Nucleus accumbens (tissue), 56 donors: ENCODE results near the gene FNTB.

ENCODE experiments used
- DNase-seq, 56 donors: peaks; one replicate each; lab custom pipeline; 2025; lab: John Stamatoyannopoulos, UW

Gene FNTB

DNA sequence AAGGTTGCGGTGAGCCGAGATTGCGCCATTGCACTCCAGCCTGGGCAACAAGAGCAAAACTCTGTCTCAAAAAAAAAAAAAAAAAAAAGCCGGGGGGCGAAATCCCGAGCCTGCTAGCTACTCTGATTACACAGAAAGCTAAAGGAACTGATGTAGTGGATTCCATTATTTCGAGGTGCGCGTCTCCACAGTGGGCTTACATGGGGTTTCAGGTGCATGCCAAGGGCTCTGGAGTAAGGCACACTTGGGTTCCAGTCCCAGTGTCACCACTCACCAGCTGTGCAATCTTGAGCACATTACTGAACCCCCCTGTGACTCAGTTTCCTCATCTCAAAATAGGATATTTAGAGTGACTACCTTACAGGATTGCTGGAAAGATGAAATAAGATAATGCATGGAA lies 12.9 kb upstream of the FNTB start:
- DNase-seq = no peak

DNA sequence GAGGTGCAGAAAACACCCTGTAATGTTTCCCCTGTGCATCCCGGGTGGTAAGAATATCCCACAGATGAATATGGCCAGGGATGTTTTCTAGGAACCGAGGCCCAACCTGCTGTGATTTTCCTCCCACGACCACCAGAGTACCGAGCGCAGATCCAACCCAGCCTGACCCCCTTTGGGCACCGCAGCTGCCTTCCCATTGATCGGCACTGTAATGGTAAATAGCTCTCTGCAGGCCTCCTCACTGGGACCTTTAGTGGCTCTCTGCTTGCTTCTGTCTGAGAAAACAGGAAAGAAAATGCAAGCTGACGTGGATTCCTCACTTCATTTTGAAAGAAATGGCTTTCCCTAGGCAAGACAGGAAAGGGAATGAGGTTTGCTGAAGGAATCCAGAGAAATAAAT lies 12.1 kb upstream of the FNTB start:
- DNase-seq = no peak

DNA sequence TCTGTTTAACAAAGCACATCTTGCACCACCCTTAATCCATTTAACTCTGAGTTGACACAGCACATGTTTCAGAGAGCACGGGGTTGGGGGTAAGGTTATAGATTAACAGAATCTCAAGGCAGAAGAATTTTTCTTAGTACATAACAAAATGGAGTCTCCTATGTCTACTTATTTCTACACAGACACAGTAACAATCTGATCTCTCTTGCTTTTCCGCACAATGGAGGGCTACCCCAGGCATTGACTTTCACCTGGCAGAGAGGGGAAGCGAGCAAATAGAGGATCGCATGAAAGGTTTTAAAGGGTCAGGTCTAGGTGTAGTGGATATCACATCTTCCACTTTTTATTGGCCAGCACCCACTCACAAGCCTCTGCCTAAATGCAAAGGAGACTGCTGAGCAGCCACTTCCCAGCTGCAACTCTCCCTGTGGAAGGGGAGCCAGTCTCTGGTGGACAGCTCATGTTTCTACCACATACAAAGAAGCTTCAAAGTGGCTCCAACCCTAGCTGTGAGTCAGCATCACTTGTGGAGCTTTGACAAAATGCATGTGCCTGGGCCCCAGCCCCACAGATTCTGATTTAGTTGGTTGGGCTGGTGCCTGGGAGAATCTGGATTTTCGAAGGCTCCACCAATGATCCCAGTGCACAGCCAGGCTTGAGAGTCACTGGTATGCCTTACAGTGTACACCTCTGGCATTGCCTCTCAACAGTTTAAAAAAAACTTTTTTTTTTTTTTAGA lies 7.2 kb upstream of the FNTB start:
- no peak for DNase-seq

DNA sequence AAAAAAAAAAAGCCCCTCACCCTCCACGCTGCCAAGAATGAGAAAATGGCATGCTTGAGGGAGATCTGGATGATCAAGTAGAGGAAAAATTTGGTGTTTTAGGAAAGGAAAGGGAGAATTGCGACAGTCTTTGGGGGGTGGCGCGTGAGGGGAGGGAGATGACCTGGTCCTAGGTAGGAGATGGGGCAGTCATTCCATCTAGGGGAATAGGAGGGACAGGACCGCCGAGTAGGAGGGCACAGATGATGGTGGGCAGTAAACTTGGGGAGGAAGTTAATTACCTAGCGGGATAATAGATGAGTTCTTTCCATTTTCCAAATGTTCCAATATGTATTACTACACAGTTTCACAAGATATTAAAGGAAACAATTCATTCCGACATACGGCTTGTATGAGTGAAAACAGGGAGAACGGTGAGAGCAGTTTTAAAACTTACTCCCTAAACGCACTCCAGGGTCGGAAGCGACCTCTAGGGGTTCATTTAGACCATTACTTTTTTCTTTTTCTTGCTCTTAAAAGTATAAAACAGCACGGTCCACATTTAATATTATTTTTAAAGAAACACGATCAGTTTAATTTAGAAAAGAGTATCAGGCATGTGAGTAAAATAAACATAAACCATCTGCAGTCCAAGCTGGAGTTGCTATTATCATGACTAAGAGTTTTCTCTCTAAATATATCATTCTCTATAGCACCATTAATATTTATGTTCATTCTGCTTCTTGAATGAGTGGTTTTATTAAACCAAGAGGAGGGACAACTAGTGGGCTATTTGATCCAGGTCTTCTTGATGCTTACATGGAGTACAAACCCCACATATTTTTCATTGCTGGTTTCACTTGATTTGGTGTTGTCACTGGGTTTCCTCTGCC lies 3.0 kb upstream of the FNTB start:
- DNase-seq = peak in 8 of 56 donors; percentile 5 to 46 (median 21)

DNA sequence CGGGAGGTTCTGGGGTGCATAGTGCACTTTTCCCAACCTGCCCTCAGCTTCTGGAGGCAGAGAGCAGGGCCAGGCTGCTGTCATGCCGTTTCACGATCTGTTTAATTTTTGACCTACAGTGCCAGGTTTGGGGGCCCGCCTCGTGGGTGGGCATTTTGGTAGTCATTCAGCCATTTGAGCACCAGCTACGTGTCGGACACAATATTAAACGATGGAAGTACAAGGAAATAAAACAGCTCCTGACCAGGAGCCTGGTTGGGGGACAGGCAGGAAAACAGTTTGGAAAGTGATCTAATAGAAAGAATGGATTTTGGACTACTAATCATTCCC lies 708 bp downstream of the FNTB start:
- DNase-seq = no peak

DNA sequence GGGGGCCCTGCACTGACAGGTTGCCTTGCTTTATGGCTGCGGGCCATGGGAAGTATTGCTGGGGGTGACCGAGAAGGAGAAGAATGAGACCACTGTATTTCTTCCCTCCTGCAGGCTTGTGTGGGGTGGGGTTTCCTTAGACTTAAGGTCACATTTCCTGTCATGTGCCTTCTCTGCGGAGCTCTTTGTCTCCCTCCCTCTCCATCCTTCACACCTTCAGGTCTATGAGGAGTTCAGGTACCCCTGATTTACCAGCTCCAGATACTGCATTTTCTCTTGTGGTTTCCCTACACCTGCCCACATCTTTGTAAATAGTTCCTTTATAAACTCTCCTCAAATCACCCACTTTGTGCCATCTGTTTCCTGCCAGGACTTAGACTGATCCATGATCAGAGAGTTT lies 3.6 kb downstream of the FNTB start:
- DNase-seq = no peak

DNA sequence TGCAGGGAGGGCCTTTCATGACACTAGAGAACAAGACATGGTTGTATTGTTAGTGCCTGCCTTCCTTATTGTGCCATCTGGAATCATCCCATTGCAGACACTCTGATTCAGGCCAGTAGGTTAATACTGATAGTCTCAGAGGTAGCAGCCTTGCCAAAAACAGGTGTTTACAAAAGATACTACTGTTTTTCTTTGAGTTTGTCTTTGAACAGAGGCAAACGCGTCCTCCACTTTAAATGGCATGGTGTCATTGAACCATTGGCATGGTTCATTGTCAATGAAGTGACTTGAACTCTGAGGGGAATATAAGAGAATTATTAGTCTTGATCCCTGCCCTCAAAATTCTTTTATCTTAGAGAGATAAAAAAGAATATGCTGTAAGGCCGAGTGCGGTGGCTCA lies 4.2 kb downstream of the FNTB start:
- no peak for DNase-seq

DNA sequence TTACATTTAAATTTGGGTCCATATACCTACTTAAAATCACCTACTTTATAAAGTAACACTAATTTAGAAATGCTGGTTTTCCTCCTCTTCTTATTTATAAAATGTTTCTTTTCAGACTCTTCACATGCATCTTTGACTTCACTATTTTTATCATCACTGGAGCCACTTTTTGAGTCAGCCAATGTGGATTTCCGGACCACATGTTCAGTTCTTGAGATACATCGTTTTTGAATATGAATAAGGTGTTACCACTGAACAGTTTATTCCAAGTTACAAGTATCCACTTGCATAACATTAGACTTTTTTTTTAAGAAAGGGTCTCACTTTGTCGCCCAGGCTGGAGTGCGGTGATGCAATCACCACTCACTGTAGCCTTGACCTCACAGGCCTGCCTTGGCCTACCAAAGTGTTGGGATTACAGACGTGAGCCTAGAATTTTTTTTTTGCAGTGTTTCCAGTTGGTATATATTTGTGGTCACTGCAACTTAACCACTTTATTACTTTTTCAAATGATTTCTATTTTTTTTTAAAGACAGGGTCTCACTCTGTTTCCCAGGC lies 5.7 kb downstream of the FNTB start:
- no peak for DNase-seq

DNA sequence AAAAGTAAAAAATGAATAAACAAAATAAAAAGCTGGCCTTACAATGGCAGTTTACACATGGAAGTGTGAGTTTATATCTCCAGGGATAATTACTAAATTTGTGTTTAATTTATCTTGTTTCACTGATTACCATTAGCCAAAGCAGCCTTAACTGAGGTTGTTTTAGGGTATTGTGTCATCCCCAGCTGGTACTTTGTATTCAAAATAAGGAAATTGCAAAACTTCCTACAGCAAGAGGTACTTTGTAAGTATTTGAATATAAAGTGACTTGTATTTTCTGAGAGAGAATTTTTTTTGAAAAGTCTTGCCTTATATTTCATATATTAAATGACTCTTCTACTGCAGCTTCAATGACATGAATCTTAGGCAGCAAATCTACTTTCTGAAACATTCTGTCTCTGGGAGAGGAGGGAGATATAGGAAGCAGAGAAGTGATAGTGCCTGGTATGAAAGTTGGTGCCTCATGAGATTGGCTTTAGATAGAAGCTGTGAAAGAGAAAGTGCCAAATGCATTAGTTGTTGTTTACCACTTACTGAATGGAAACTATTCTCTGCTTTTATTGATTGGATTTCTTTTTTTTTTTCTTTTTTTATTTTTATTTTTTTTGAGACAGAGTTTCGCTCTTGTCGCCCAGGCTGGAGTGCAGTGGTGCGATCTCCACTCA lies 6.7 kb downstream of the FNTB start:
- no peak for DNase-seq

DNA sequence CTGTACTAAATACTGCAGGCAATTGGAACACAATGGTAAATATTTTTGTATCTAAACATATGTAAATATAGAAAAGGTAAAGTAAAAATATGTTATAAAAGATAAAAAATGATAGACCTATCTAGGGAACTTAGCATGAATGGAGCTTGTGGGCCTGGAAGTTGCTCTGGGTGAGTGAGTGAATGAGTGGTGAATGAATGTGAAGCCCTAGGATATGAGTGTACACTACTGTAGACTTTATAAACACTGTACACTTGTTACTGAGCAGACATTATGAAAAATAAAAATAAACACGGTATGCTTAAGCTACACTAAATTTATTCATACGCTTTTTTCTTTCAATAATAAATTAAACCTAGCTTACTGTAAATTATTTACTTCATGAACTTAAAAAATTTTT lies 7.8 kb downstream of the FNTB start:
- no peak for DNase-seq

DNA sequence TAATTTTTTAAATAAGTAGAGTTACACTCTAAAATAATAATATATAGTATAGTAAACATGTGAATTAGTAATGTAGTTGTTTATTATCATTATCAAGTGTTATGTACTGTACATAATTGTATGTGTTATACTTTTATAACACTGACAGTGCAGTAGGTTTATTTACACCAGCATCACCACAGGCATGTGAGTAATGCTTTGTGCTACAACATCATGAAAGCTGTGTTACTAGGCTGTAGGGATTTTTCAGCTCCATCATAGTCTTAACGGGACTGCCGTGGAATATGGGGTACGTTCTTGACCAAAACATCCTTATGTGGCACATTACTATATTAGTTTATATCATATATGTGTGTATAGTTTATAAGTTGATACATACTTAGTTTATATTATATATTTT lies 8.6 kb downstream of the FNTB start:
- no peak for DNase-seq

DNA sequence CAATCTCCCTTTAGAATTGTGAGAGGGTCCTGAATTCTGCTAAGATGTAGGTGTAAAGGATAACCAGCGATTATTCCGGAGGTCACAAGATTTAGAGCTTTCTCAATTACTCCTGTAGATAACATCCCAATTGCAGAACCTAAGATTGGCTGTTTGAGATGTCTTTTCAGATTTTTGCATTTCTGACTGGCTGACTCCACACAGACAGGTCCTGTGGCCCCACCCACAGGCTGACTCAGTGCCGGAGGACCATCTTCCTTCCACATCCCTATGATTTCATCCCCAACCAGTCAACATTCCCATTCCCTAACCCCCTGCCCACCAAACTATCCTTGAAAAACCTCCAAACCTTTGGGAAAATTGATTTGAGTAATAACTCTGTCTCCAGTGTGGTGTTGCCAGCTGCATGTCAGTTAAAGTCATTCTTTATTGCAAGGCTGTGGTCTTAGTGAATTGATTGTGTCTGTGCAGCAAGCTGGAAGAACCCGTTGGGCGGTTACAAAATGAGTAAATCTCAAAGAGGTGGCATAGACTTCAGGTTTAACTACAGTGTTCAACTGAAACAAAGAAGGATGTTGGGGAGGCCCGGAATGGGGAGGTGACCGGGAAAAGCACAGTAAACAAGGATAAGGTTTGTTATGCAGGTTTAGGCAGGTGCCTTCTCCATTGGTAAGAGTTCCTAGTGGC lies 10.6 kb downstream of the FNTB start:
- DNase-seq = peak in 7 of 56 donors; percentile 6 to 38 (median 12)

DNA sequence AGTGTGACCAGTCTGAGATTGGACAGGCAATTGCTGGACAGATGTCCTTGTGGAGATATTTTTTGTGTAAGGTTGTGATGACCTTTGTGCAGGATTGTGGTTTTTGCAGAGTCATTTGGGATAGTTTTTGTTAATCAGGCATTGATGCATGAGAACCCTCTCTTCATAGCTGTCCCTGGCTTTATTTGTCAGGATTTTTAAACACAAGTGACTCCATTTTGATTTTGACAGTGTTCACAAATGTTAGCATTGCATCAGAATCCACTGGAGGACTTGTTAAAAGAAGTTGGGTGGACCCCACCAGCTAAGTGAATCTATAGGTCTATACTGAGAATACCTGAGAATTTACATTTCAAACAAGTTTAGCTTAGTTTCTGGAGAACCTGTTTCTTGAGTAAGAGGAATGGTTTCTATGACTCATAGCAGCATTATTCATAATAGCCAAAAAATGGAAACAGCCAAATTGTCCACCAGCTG lies 11.8 kb downstream of the FNTB start:
- no peak for DNase-seq

DNA sequence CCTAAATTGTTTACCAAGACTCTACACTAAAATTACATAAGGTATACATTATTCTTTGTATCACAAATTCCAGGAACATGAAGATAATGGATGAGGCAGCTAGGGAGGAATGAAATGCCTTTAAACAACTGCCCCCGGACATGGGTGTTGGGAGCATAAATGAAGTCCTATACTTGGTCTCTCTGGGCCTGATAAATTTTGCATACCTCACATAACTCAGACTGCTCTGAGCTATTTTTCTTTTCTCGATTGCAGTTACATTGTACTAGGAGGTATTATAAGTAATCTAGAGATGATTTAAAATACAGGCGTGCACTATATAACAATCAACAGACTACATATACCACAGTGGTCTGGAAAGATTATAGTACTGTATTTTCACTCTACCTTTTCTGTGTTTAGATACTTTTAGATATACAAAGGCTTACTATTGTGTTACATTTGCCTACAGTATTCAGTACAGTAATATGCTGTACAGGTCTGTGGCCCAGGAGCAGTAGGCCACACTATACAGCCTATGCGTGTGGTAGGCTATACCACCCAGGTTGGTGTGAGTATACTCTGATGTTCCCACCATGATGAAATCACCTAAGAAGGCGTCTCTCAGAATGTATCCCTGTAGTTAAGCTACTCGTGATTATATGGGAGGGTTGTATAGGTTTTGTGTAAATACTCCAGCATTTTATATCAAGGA lies 14.3 kb downstream of the FNTB start:
- no peak for DNase-seq

DNA sequence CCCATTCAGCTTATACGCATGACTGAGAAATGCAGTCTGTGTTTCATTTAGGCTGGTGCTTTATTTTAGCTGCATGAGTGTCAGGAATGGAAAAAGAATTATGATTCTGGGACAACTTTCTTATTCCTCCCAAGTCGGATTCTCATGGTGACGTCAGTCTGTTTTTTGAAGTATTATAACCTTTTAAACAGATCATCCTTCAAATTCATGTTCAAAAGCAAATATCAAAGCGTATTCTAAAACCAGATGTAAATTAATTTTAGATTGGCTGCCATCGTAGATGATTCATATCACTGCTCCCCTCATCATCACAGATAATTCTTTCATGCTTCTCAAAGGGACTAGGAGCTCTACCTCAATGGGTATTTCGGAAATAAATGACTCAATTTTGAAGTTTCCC lies 15.0 kb downstream of the FNTB start:
- DNase-seq = no peak

DNA sequence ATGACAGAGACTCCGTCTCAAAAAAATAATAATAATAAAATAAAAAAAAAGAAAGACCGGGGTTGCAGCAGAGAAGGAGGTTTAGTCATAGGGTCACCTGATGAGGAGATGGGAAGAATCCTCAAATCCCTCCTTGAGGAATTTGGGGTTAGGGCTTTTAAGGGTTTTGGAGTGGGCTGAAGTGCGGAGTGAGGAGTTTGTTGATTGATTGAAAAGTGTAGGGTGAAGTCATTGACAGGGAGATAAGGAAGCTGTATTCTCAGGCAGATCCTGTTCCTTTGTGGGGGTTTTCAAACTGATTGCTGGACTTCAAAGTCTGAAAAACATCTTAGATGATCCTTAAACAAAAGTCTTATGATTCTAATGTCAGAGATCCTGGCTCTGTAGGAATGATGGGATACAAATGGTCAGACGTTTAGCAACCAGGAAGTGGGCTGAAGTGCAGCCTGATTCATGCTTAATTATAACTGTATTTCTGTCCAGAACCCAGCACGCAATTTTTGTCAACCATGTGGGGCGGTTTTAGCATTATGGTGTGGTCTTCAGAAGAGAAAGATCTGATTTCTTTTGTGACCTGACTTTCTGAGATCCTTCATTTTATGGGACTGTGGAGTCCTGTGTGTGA lies 16.0 kb downstream of the FNTB start:
- DNase-seq = no peak

DNA sequence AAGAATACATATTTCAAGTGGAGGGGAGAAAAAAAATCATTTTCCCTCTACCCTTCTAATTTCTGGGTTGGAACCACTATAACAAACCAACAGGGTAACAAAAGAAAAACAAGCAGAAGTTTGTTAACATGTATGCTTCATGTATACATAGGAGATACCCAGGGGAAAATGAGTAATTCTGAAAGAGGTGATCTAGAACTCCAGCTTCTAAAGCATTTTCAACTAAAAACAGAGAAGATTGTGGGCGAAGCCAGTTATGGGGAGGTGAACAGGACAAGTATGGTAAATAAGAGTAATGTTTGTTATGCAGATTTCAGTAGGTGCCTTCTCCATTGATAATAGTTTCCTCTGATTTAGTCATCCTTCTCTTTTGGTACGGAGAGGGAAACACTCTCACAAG lies 16.7 kb downstream of the FNTB start:
- DNase-seq = no peak

DNA sequence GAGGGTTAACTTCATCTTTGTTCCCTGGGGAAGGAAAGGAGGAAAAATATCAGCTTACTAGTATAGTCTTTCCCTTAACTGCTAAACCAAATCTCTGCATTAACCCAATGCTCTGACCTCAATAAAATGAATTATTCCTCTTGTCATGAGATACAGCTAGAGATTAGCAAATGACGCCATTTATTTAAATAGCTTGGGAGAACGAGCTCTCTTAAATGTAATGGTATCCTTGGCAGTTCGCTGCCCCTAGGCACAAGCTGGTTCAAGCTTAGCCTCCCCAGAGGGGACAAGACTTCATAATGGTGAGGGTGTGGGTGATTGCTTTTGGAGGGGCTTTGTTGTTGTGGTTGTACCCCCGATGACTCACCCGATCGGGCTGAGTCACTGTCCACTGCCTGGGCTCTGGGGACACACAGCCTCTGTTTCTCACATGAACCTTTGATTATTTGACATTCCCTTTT lies 19.6 kb downstream of the FNTB start:
- DNase-seq = peak in 1 of 56 donors; percentile 68

DNA sequence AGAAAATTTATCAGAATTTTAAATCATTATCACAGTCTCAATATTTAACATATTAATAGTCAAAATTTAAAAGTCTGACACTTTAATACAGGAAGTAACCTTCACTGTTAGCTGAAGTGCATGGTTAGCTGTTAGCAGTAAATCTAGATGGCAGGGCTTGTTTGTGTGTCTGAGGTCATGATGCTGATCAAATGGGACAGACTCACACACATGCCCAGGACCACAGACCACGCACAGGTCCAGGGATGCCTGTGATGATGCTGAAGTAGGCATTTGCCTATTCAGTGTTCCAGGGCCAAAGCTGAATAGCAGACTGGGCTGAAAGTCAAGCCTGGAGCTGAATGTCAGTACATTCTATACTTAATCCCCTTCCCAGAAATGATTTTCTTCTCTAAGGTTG lies 20.5 kb downstream of the FNTB start:
- DNase-seq = no peak
